Activated CD8-positive, alpha-beta T cell treated with anti-CD3 and anti-CD28 coated beads for 36 hours (primary cell): ENCODE measurements around the gene TMEM126A. TPM values are rescaled to one million over a fixed set of nuclear protein-coding genes. Genes with fewer than 3 reads are reported as not detected.

Source experiments
- ATAC-seq: fragments of 200-7000 bp; cut with Tn5 transposase; one replicate; pipeline ENCODE4 v1.10.0; 2021; ENCODE audit warnings: mild to moderate bottlenecking, moderate library complexity
- CTCF ChIA-PET: fragments of 350-600 bp; sonication (Branson Sonifier 250); formaldehyde crosslinking; loops from one replicate; lab custom pipeline; 2021; ENCODE audit warnings: antibody characterized with exemption; lab: Charles Lee
- POLR2A ChIA-PET: fragments of 350-600 bp; sonication (Branson Sonifier 250); formaldehyde crosslinking; loops from one replicate; lab custom pipeline; 2021; ENCODE audit warnings: antibody characterized with exemption; lab: Charles Lee
- DNase-seq: peaks from one replicate; pipeline ENCODE4 v3.0.0-alpha.2; 2020
- H3K27ac Mint-ChIP-seq: one replicate; pipeline ENCODE4 v1.8.0; 2021; ENCODE audit warnings: mild to moderate bottlenecking, mixed read lengths
- H3K27me3 Mint-ChIP-seq: one replicate; pipeline ENCODE4 v1.8.0; 2021; ENCODE audit warnings: mixed read lengths
- H3K36me3 Mint-ChIP-seq: one replicate; pipeline ENCODE4 v1.8.0; 2021; ENCODE audit warnings: low read depth, mixed read lengths
- H3K4me1 Mint-ChIP-seq: one replicate; pipeline ENCODE4 v1.8.0; 2021; ENCODE audit warnings: low read depth, mixed read lengths
- H3K4me3 Mint-ChIP-seq: one replicate; pipeline ENCODE4 v1.8.0; 2021; ENCODE audit warnings: mild to moderate bottlenecking, moderate library complexity, mixed read lengths
- H3K9me3 Mint-ChIP-seq: one replicate; pipeline ENCODE4 v1.8.0; 2021; ENCODE audit warnings: mixed read lengths
- intact Hi-C: fragments of 100-400 bp; cut with micrococcal nuclease; formaldehyde crosslinking; loops from one replicate; pipeline ENCODE4 v1.10.0; 2022
- total RNA-seq, 2 experiments: library from RNA; stranded (reverse); gene quantifications; one replicate each; pipeline ENCODE4 v1.2.3, GENCODE V29; 2021
- TF ChIP-seq, protein P1 (sequence below): fragments of 200-600 bp; IDR thresholded peaks from one replicate; pipeline ENCODE4 v1.8.0; 2022; ENCODE audit warnings: antibody characterized with exemption, mild to moderate bottlenecking

The TMEM126A gene
- total RNA-seq, 2 experiments from 2014 or later, result 47.3 to 48.9 TPM

DNA sequence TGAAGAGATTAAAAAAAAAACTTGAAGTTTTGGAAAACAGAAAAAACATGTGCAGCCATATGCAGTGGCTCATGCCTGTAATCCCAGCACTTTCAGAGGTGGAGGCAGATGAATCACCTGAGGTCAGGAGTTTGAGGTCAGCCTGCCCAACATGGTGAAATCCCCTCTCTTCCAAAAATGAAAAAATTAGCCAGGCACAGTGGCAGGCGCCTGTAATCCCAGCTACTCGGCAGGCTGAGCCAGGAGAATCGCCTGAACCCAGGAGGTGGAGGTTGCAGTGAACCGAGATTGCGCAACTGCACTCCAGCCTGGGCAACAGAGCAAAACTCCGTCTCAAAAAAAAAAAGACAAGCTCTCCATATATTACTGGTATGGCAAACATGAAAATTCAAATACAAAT is 28.3 kb upstream of the TMEM126A start:
- Mint-ChIP-seq H3K4me3 (no peak overlapping the region), H3K9me3 (no peaks in the 10 kb centered on the region), H3K36me3 (peaks cover 2% of the 10 kb centered on the region), H3K27ac (no peak overlapping the region), H3K27me3 (no peaks in the 10 kb centered on the region), H3K4me1 (peaks cover 2% of the 10 kb centered on the region)
- ChIA-PET CTCF (interaction anchor here (0.6 kb wide), 1 partner anchor 900 kb away, joined by 3 read pairs; no protein-coding TSS in a partner anchor), POLR2A (interaction anchor here (0.6 to 0.8 kb wide), 2 partner anchors 33 to 124 kb away, joined by 3 read pairs; no protein-coding TSS in a partner anchor)
- intact Hi-C loops, result no loop called here
- peak; percentile 12 for DNase-seq
- no peak for ATAC-seq
- TF ChIP-seq, protein P1, sequence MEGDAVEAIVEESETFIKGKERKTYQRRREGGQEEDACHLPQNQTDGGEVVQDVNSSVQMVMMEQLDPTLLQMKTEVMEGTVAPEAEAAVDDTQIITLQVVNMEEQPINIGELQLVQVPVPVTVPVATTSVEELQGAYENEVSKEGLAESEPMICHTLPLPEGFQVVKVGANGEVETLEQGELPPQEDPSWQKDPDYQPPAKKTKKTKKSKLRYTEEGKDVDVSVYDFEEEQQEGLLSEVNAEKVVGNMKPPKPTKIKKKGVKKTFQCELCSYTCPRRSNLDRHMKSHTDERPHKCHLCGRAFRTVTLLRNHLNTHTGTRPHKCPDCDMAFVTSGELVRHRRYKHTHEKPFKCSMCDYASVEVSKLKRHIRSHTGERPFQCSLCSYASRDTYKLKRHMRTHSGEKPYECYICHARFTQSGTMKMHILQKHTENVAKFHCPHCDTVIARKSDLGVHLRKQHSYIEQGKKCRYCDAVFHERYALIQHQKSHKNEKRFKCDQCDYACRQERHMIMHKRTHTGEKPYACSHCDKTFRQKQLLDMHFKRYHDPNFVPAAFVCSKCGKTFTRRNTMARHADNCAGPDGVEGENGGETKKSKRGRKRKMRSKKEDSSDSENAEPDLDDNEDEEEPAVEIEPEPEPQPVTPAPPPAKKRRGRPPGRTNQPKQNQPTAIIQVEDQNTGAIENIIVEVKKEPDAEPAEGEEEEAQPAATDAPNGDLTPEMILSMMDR, result no peak

DNA sequence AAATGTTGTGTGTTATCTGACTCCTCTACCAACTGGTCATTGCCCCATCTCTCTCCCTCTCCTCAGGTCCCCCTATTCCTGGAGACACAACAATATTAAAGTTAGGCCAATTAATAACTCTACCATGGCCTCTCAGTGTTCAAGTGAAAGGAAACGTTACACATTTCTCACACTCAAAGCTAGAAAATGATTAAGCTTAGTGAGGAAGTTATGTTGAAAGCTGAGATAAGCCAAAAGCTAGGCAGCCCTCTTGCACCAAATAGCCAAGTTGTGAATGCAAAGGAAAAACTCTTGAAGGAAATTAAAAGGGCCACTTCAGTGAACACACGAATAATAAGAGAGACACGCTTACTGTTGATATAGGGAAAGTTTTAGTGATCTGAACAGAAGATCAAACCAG is 27.5 kb upstream of the TMEM126A start:
- intact Hi-C loops, result no loop called here
- Mint-ChIP-seq H3K27ac (no peak overlapping the region), H3K9me3 (no peaks in the 10 kb centered on the region), H3K27me3 (no peaks in the 10 kb centered on the region), H3K36me3 (peaks cover 2% of the 10 kb centered on the region), H3K4me3 (no peak overlapping the region), H3K4me1 (peaks cover 5% of the 10 kb centered on the region)
- POLR2A ChIA-PET, result no interaction called here
- TF ChIP-seq, protein P1, result no peak
- DNase-seq, result no peak
- CTCF ChIA-PET, result interaction anchor here (0.8 to 1.0 kb wide), 2 partner anchors 24 to 28 kb away, joined by 3 read pairs; partner anchors contain the start of gene TMEM126A
- no peak for ATAC-seq

DNA sequence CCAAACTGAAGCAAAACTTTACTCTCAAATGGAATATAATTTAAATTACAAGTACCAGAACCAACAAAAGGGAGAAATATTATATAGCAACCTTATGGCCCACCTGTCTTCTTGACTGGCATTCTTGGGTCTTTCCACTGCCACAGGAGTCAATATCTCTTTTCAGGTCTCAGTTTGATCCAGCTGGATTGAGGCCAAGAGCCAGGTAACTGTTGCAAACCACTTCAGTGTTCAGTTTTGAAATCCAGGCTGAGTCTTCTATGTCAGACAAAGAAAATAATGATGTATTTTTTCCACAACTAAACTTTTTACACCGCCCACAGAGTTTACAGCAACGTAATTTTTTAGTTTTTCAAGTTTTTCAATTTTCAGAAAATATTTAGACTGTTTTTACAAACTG is 21.3 kb upstream of the TMEM126A start:
- ChIA-PET POLR2A (interaction anchor here (0.9 to 2.9 kb wide), 3 partner anchors 22 to 37 kb away, joined by 4 to 33 read pairs (median 14); partner anchors contain the start of gene TMEM126A), CTCF (interaction anchor here (1.6 kb wide), 1 partner anchor 21 kb away, joined by 5 read pairs; the partner anchor contains the start of gene TMEM126A)
- Mint-ChIP-seq H3K9me3 (no peaks in the 10 kb centered on the region), H3K36me3 (peaks cover 12% of the 10 kb centered on the region), H3K4me1 (peaks cover 36% of the 10 kb centered on the region), H3K27me3 (no peaks in the 10 kb centered on the region), H3K4me3 (peak overlapping the region; percentile 93), H3K27ac (peak overlapping the region; percentile 97)
- ATAC-seq (no peak), DNase-seq (peak; percentile 33)
- intact Hi-C loops, result loop anchor here (5.0 kb wide), 1 partner anchor 36 kb away; no protein-coding TSS in a partner anchor
- TF ChIP-seq, protein P1, result no peak

DNA sequence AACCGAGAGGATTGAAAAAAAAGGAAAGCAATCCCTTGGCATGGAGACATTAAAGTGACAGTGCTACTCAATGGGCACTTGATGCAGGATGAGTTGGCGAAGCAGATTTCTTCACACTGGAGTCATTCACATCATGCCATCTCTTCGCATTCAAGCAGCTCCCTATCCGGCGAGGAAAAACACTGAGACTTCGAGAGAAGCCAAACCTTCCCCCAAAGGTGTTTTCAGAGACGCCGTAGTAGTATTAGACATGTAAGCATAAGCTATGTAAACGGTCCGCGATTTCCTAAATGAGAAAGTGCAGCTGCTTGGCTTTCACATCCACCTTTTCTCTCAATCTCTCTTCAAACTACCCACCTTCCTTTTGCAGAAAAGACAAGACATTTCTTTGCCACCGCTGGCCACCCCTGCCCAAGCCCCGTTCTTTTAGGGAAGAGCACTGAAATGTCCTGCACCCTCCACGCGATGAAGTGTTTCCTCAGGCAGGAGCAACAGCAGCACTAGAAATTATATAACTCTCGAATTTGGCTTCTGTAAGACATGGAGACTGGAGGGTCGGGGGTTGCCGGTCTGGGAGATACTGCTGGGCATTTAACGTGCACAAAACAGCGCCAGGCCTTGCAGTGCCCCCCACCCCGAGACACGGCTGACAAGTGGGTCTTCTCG is 20.3 kb upstream of the TMEM126A start, which contains the start of gene DLG2:
TSS of gene DLG2 (minus strand) at position 13 of the 666 bp plus-strand sequence.
- H3K27ac Mint-ChIP-seq, result peak within 1 kb of the TSS; percentile 97
- TF ChIP-seq, protein P1, result no peak
- peaks cover 16% of the 10 kb centered on the region for H3K36me3 Mint-ChIP-seq
- H3K27me3 Mint-ChIP-seq, result no peaks in the 10 kb centered on the region
- H3K4me3 Mint-ChIP-seq, result peak within 1 kb of the TSS; percentile 93
- no peak for ATAC-seq
- CTCF ChIA-PET, result interaction anchor here (0.7 to 2.3 kb wide), 2 partner anchors 20 to 234 kb away, joined by 3 to 8 read pairs; partner anchors contain the start of gene TMEM126A
- H3K9me3 Mint-ChIP-seq, result no peaks in the 10 kb centered on the region
- POLR2A ChIA-PET, result interaction anchor here (0.9 to 3.0 kb wide), 6 partner anchors 10 to 227 kb away, joined by 4 to 33 read pairs (median 8); partner anchors contain the start of genes CCDC83 and TMEM126A
- intact Hi-C loops, result loop anchor here (5.0 kb wide), 1 partner anchor 35 kb away; no protein-coding TSS in a partner anchor
- DNase-seq, result peak; percentile 22
- H3K4me1 Mint-ChIP-seq, result peaks cover 36% of the 10 kb centered on the region
